PC-9 (cell line): Measurements from ENCODE around the gene RAB7A.

Source experiments
- EZH2 ChIP-seq: fragments of 200-600 bp; sonication (generic); IDR thresholded peaks from 2 replicates; pipeline ENCODE4 v1.8.0; 2017; ENCODE audit warnings: antibody characterized with exemption, low read depth
- TF ChIP-seq, protein P1 (sequence below): fragments of 200-600 bp; sonication (generic); conservative IDR thresholded peaks from 2 replicates; pipeline ENCODE4 v1.6.1; 2017; ENCODE audit warnings: mixed run types, antibody characterized with exemption, mild to moderate bottlenecking, moderate library complexity

- TF ChIP-seq, protein P1, sequence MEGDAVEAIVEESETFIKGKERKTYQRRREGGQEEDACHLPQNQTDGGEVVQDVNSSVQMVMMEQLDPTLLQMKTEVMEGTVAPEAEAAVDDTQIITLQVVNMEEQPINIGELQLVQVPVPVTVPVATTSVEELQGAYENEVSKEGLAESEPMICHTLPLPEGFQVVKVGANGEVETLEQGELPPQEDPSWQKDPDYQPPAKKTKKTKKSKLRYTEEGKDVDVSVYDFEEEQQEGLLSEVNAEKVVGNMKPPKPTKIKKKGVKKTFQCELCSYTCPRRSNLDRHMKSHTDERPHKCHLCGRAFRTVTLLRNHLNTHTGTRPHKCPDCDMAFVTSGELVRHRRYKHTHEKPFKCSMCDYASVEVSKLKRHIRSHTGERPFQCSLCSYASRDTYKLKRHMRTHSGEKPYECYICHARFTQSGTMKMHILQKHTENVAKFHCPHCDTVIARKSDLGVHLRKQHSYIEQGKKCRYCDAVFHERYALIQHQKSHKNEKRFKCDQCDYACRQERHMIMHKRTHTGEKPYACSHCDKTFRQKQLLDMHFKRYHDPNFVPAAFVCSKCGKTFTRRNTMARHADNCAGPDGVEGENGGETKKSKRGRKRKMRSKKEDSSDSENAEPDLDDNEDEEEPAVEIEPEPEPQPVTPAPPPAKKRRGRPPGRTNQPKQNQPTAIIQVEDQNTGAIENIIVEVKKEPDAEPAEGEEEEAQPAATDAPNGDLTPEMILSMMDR, result no peak
- TF ChIP-seq EZH2, result no peak
These were observed 42.0 kb upstream of the RAB7A start for GRCh38 chr3:128683957-128684356.
